HL-60 (cell line): ENCODE measurements around the gene KCND2.

Source experiments
- CTCF ChIP-seq: IDR thresholded peaks from one replicate; pipeline ENCODE4 v1.5.1; 2011; ENCODE audit warnings: low read length, control low read depth, inconsistent platforms; ENCODE audit not compliant: insufficient read depth
- GABPA ChIP-seq: IDR thresholded peaks from 2 replicates; pipeline ENCODE4 v1.6.1; 2012; ENCODE audit warnings: low read depth
- POLR2AphosphoS5 ChIP-seq: IDR thresholded peaks from 2 replicates; pipeline ENCODE4 v1.6.1; 2012; ENCODE audit warnings: low read depth
- REST ChIP-seq: IDR thresholded peaks from 2 replicates; pipeline ENCODE4 v1.6.1; 2012; ENCODE audit warnings: low read depth; ENCODE audit not compliant: insufficient replicate concordance
- SPI1 ChIP-seq: IDR thresholded peaks from 2 replicates; pipeline ENCODE4 v1.6.1; 2012; ENCODE audit warnings: low read depth, mild to moderate bottlenecking, borderline replicate concordance

GRCh38 chr7:120732256-120732655, 459.3 kb downstream of the KCND2 start:
- no peak for TF ChIP-seq CTCF
- no peak for TF ChIP-seq GABPA
- no peak for TF ChIP-seq POLR2AphosphoS5
- TF ChIP-seq SPI1: no peak
- no peak for TF ChIP-seq REST
